Sciatic nerve (tissue), 2 donors: Measurements from ENCODE around the gene CBFA2T3. TPM values are rescaled to one million over a fixed set of nuclear protein-coding genes. Genes with fewer than 3 reads are reported as not detected.

ENCODE experiments used
- ATAC-seq: fragments of 200-7000 bp; cut with Tn5 transposase; one replicate; pipeline ENCODE4 v1.9.1; 2020; ENCODE audit warnings: mild to moderate bottlenecking, moderate library complexity
- DNase-seq: peaks from one replicate; pipeline ENCODE4 v3.0.0-alpha.2; 2020; ENCODE audit warnings: low spot score
- intact Hi-C: fragments of 100-400 bp; cut with DNase I; formaldehyde crosslinking; loops from one replicate; pipeline ENCODE4 v1.14.2; 2022
- total RNA-seq: library from RNA; stranded (reverse); fragmentation: NEBNext Ultra II Directional; extraction: Animal tissue kit (Norgen Biotek cat#: 25700); gene quantifications from one replicate; pipeline ENCODE4 v1.2.1, GENCODE V29; 2021
- donor health status: DM: no; HTN: no; CAD: no.
- donor health status: DM: no; HTN: no; CAD: no.

Gene CBFA2T3
- total RNA-seq, 1 donor from 2014 or later, result 8.2 TPM

- no peak for DNase-seq
- ATAC-seq, result peak; percentile 28
- intact Hi-C loops, result no loop called here
These were observed 88.3 kb downstream of the CBFA2T3 start for GRCh38 chr16:88888461-88889387.

GRCh38 chr16:88888057-88888456 lies 89.0 kb downstream of the CBFA2T3 start:
- intact Hi-C loops, result no loop called here
- ATAC-seq, result no peak
- no peak for DNase-seq

GRCh38 chr16:88886845-88887521 lies 90.0 kb downstream of the CBFA2T3 start:
- intact Hi-C loops, result no loop called here
- ATAC-seq (peak; percentile 75), DNase-seq (peak; percentile 73)

- DNase-seq (no peak), ATAC-seq (peak; percentile 6)
- intact Hi-C loops, result no loop called here
These were observed 90.6 kb downstream of the CBFA2T3 start for GRCh38 chr16:88886420-88886844.

GRCh38 chr16:88885693-88886280 lies 91.2 kb downstream of the CBFA2T3 start:
- intact Hi-C loops, result no loop called here
- DNase-seq (no peak), ATAC-seq (no peak)

- ATAC-seq, result no peak
- DNase-seq, result no peak
- intact Hi-C loops, result no loop called here
These were observed 92.3 kb downstream of the CBFA2T3 start for GRCh38 chr16:88884569-88885271.

GRCh38 chr16:88883946-88884345 lies 93.1 kb downstream of the CBFA2T3 start:
- intact Hi-C loops, result no loop called here

GRCh38 chr16:88883117-88883895 lies 93.7 kb downstream of the CBFA2T3 start:
- no peak for ATAC-seq

More at GRCh38 chr16:88883946-88884345, 93.1 kb downstream of the CBFA2T3 start:
- ATAC-seq (no peak), DNase-seq (no peak)

GRCh38 chr16:88882358-88883030 lies 94.5 kb downstream of the CBFA2T3 start:
- ATAC-seq, result no peak
- intact Hi-C loops, result no loop called here
- no peak for DNase-seq

More at GRCh38 chr16:88883117-88883895, 93.7 kb downstream of the CBFA2T3 start:
- no peak for DNase-seq
- intact Hi-C loops, result no loop called here

- DNase-seq, result no peak
- intact Hi-C loops, result no loop called here
These were observed 95.2 kb downstream of the CBFA2T3 start for GRCh38 chr16:88881675-88882357.

GRCh38 chr16:88881007-88881615 lies 95.9 kb downstream of the CBFA2T3 start:
- intact Hi-C loops, result no loop called here
- DNase-seq (no peak), ATAC-seq (no peak)

More at GRCh38 chr16:88881675-88882357, 95.2 kb downstream of the CBFA2T3 start:
- no peak for ATAC-seq

- ATAC-seq (no peak), DNase-seq (no peak)
- intact Hi-C loops, result no loop called here
These were observed 96.6 kb downstream of the CBFA2T3 start for GRCh38 chr16:88880226-88881006.

GRCh38 chr16:88879788-88880055 lies 97.3 kb downstream of the CBFA2T3 start:
- ATAC-seq, result no peak
- intact Hi-C loops, result no loop called here
- no peak for DNase-seq

GRCh38 chr16:88878967-88879787 lies 97.8 kb downstream of the CBFA2T3 start:
- intact Hi-C loops, result no loop called here
- ATAC-seq, result no peak
- DNase-seq, result no peak

- DNase-seq (no peak), ATAC-seq (no peak)
- intact Hi-C loops, result no loop called here
These were observed 98.7 kb downstream of the CBFA2T3 start for GRCh38 chr16:88878356-88878755.
